RWPE2 (cell line): ENCODE data around the gene SMCO2.

ENCODE experiments used
- ATAC-seq: fragments of 200-7000 bp; cut with Tn5 transposase; 3 replicates; pipeline ENCODE4 v1.9.1; 2021; ENCODE audit warnings: low read depth
- DNase-seq: peaks from one replicate; pipeline ENCODE4 v3.0.0-alpha.2; 2020; ENCODE audit warnings: low spot score
- H3K27ac ChIP-seq: fragments of 450-650 bp; 2 replicates; pipeline ENCODE4 v1.5.1; 2017; ENCODE audit warnings: mild to moderate bottlenecking; ENCODE audit not compliant: poor library complexity, severe bottlenecking
- H3K27me3 ChIP-seq: fragments of 250-450 bp; sonication (Bioruptor Pico); 2 replicates; pipeline ENCODE4 v1.5.1; 2021; ENCODE audit warnings: mild to moderate bottlenecking, moderate library complexity; ENCODE audit not compliant: insufficient read depth, poor library complexity, severe bottlenecking
- H3K36me3 ChIP-seq: fragments of 250-450 bp; sonication (Bioruptor Pico); 2 replicates; pipeline ENCODE4 v1.5.1; 2020; ENCODE audit warnings: low read depth, mild to moderate bottlenecking, moderate library complexity
- H3K4me1 ChIP-seq: fragments of 250-450 bp; sonication (Bioruptor Pico); 2 replicates; pipeline ENCODE4 v1.5.1; 2021; ENCODE audit warnings: mild to moderate bottlenecking, moderate library complexity; ENCODE audit not compliant: insufficient read depth, poor library complexity, severe bottlenecking
- H3K4me3 ChIP-seq: fragments of 250-450 bp; sonication (Bioruptor Pico); 2 replicates; pipeline ENCODE4 v1.5.1; 2021; ENCODE audit warnings: mild to moderate bottlenecking, moderate library complexity; ENCODE audit not compliant: severe bottlenecking
- H3K9me3 ChIP-seq: fragments of 250-450 bp; sonication (Bioruptor Pico); 2 replicates; pipeline ENCODE4 v1.5.1; 2021; ENCODE audit warnings: mild to moderate bottlenecking, moderate library complexity; ENCODE audit not compliant: severe bottlenecking
- CTCF ChIP-seq: fragments of 450-650 bp; IDR thresholded peaks from one replicate; pipeline ENCODE4 v1.5.1; 2017; ENCODE audit warnings: mild to moderate bottlenecking, moderate library complexity; ENCODE audit not compliant: poor library complexity, severe bottlenecking

The SMCO2 gene

GRCh38 chr12:27547592-27547991 is 101.1 kb downstream of the SMCO2 start:
- H3K36me3 ChIP-seq = no peaks in the 10 kb centered on the region
- no peak for DNase-seq
- ATAC-seq = no peak
- no peaks in the 10 kb centered on the region for H3K27me3 ChIP-seq
- no peak for TF ChIP-seq CTCF
- no peaks in the 10 kb centered on the region for H3K9me3 ChIP-seq
- H3K4me3 ChIP-seq = no peak overlapping the region
- H3K27ac ChIP-seq = peak overlapping the region; percentile 96
- H3K4me1 ChIP-seq = peaks cover 33% of the 10 kb centered on the region

- H3K27me3 ChIP-seq = no peaks in the 10 kb centered on the region
- peak overlapping the region; percentile 96 for H3K27ac ChIP-seq
- H3K36me3 ChIP-seq = no peaks in the 10 kb centered on the region
- no peak for TF ChIP-seq CTCF
- no peak overlapping the region for H3K4me3 ChIP-seq
- ATAC-seq (no peak), DNase-seq (no peak)
- no peaks in the 10 kb centered on the region for H3K9me3 ChIP-seq
- H3K4me1 ChIP-seq = peaks cover 24% of the 10 kb centered on the region
Observed at GRCh38 chr12:27548301-27549199, 102.0 kb downstream of the SMCO2 start.

- no peaks in the 10 kb centered on the region for H3K27me3 ChIP-seq
- no peak overlapping the region for H3K4me3 ChIP-seq
- H3K4me1 ChIP-seq = peaks cover 27% of the 10 kb centered on the region
- ATAC-seq = peak; percentile 78
- no peak for DNase-seq
- H3K27ac ChIP-seq = peak overlapping the region; percentile 96
- no peaks in the 10 kb centered on the region for H3K36me3 ChIP-seq
- TF ChIP-seq CTCF = no peak
- H3K9me3 ChIP-seq = no peaks in the 10 kb centered on the region
Observed at GRCh38 chr12:27549236-27549800, 102.8 kb downstream of the SMCO2 start.

- no peak for TF ChIP-seq CTCF
- Histone ChIP-seq H3K27ac (peak overlapping the region; percentile 96), H3K4me1 (peaks cover 34% of the 10 kb centered on the region), H3K27me3 (no peaks in the 10 kb centered on the region), H3K9me3 (no peaks in the 10 kb centered on the region), H3K36me3 (no peaks in the 10 kb centered on the region), H3K4me3 (no peak overlapping the region)
- DNase-seq = peak; percentile 62
- peak; percentile 75 for ATAC-seq
Observed at GRCh38 chr12:27549801-27550652, 103.5 kb downstream of the SMCO2 start.
